Measurements from ENCODE around the gene LEF1.

The LEF1 gene

DNA sequence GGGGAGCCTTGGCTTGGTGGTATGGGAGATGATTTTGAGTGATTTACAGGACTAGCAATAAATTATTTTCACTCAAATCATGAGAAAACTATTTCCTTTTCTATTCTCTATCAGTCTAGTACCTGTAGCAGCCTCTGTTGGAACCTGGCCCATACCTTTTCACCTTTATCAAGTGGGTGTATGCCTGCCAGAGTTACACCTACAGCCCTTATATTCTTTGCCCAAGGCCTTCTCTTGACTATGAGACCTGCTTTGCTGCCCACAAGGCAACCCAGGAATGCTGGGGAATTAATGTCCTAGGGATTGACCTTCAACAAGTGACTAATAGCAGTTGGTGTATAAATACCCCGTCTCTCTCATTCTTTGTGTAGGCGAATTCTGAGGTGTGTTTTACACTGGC, 20.0 kb upstream of the LEF1 start:
- TF ChIP-seq YY1 (IDR thresholded peaks at IDR 0.05; ENCODE audit: low read depth) (no peak), EGR1 (IDR thresholded peaks at IDR 0.05) (no peak)

GRCh38 chr4:108185252-108185651, 16.5 kb upstream of the LEF1 start:
- TF ChIP-seq EGR1 (IDR thresholded peaks at IDR 0.05): no peak
- TF ChIP-seq FOXM1 (IDR thresholded peaks at IDR 0.05; ENCODE audit: borderline replicate concordance, low read depth): no peak
- TF ChIP-seq EP300 (IDR thresholded peaks at IDR 0.05; ENCODE audit: borderline replicate concordance): no peak
- TF ChIP-seq USF1 (IDR thresholded peaks at IDR 0.05): no peak
- TF ChIP-seq TAF1 (IDR thresholded peaks at IDR 0.05; ENCODE audit: low read depth): no peak
- no peak for TF ChIP-seq NFIC (IDR thresholded peaks at IDR 0.05)

- TF ChIP-seq, protein P1, sequence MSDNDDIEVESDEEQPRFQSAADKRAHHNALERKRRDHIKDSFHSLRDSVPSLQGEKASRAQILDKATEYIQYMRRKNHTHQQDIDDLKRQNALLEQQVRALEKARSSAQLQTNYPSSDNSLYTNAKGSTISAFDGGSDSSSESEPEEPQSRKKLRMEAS (IDR thresholded peaks at IDR 0.05): no peak
- TF ChIP-seq TEAD4 (IDR thresholded peaks at IDR 0.05) (no peak), ZBTB7A (IDR thresholded peaks at IDR 0.05; ENCODE audit: low read depth) (no peak), CEBPB (IDR thresholded peaks at IDR 0.05) (no peak), TAF1 (IDR thresholded peaks at IDR 0.05; ENCODE audit: low read depth) (no peak), TCF12 (IDR thresholded peaks at IDR 0.05; ENCODE audit: low read depth) (no peak)
- TF ChIP-seq, protein P2, sequence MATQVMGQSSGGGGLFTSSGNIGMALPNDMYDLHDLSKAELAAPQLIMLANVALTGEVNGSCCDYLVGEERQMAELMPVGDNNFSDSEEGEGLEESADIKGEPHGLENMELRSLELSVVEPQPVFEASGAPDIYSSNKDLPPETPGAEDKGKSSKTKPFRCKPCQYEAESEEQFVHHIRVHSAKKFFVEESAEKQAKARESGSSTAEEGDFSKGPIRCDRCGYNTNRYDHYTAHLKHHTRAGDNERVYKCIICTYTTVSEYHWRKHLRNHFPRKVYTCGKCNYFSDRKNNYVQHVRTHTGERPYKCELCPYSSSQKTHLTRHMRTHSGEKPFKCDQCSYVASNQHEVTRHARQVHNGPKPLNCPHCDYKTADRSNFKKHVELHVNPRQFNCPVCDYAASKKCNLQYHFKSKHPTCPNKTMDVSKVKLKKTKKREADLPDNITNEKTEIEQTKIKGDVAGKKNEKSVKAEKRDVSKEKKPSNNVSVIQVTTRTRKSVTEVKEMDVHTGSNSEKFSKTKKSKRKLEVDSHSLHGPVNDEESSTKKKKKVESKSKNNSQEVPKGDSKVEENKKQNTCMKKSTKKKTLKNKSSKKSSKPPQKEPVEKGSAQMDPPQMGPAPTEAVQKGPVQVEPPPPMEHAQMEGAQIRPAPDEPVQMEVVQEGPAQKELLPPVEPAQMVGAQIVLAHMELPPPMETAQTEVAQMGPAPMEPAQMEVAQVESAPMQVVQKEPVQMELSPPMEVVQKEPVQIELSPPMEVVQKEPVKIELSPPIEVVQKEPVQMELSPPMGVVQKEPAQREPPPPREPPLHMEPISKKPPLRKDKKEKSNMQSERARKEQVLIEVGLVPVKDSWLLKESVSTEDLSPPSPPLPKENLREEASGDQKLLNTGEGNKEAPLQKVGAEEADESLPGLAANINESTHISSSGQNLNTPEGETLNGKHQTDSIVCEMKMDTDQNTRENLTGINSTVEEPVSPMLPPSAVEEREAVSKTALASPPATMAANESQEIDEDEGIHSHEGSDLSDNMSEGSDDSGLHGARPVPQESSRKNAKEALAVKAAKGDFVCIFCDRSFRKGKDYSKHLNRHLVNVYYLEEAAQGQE (IDR thresholded peaks at IDR 0.05; ENCODE audit: low read depth): no peak
Observed at GRCh38 chr4:108184453-108185049, 15.8 kb upstream of the LEF1 start.

- TF ChIP-seq TCF12 (IDR thresholded peaks at IDR 0.05; ENCODE audit: low read depth) (no peak), TEAD4 (IDR thresholded peaks at IDR 0.05) (no peak), FOXM1 (IDR thresholded peaks at IDR 0.05; ENCODE audit: borderline replicate concordance, low read depth) (no peak), CEBPB (IDR thresholded peaks at IDR 0.05) (no peak), RAD21 (IDR thresholded peaks at IDR 0.05; ENCODE audit: low read depth) (no peak), YY1 (IDR thresholded peaks at IDR 0.05; ENCODE audit: low read depth) (no peak), CREB1 (IDR thresholded peaks at IDR 0.05; ENCODE audit: low read depth) (no peak), EP300 (IDR thresholded peaks at IDR 0.05; ENCODE audit: borderline replicate concordance) (no peak), USF1 (IDR thresholded peaks at IDR 0.05) (no peak)
- TF ChIP-seq, protein P1 (IDR thresholded peaks at IDR 0.05): no peak
- TF ChIP-seq, protein P2 (IDR thresholded peaks at IDR 0.05; ENCODE audit: low read depth): no peak
Observed at GRCh38 chr4:108181704-108182103, 13.0 kb upstream of the LEF1 start.

DNA sequence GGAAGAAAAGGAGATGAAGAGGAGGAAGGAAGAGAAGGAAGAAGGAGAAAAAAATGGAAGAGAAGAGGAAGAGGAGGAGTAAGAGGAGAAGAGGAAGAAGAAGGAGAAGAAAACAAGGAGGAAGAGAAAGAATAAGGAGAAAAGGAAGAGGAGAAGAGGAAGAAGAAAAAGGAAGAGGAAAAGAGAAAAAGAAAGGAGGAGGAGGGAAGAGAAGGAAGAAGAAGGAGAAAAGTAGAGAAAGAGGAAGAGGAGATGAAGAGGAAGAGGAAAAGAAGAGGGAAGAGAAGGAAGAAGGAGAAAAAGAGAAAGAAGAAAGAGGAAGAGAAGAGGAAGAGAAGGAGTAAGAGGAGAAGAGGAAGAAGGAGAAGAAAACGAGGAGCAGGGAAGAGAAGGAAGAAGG, 11.8 kb upstream of the LEF1 start:
- TF ChIP-seq USF1 (IDR thresholded peaks at IDR 0.05) (no peak), RAD21 (IDR thresholded peaks at IDR 0.05; ENCODE audit: low read depth) (no peak), NFIC (IDR thresholded peaks at IDR 0.05) (no peak), YY1 (IDR thresholded peaks at IDR 0.05; ENCODE audit: low read depth) (no peak), CEBPB (IDR thresholded peaks at IDR 0.05) (no peak), EGR1 (IDR thresholded peaks at IDR 0.05) (no peak), TAF1 (IDR thresholded peaks at IDR 0.05; ENCODE audit: low read depth) (no peak), EP300 (IDR thresholded peaks at IDR 0.05; ENCODE audit: borderline replicate concordance) (no peak), TCF12 (IDR thresholded peaks at IDR 0.05; ENCODE audit: low read depth) (no peak), TEAD4 (IDR thresholded peaks at IDR 0.05) (no peak), FOXM1 (IDR thresholded peaks at IDR 0.05; ENCODE audit: borderline replicate concordance, low read depth) (no peak), CREB1 (IDR thresholded peaks at IDR 0.05; ENCODE audit: low read depth) (no peak), ZBTB7A (IDR thresholded peaks at IDR 0.05; ENCODE audit: low read depth) (no peak)
- TF ChIP-seq, protein P1 (IDR thresholded peaks at IDR 0.05): no peak
- TF ChIP-seq, protein P2 (IDR thresholded peaks at IDR 0.05; ENCODE audit: low read depth): no peak
